ENCODE measurements around the gene NUDCD3.

- TF ChIP-seq CTCF (IDR thresholded peaks at IDR 0.05; ENCODE audit: low read length) (no peak), EZH2phosphoT487 (IDR thresholded peaks at IDR 0.05; ENCODE audit: low read length) (no peak)
Measured at GRCh38 chr7:44438816-44439215, 51.6 kb downstream of the NUDCD3 start.

Measured in MM.1S (cell line).